B cell (primary cell): ENCODE results near the gene RUFY1.

Experiments used
- CTCF ChIP-seq: fragments of 200-600 bp; IDR thresholded peaks from one replicate; pipeline ENCODE4 v1.8.0; 2022; ENCODE audit warnings: antibody characterized with exemption, mild to moderate bottlenecking
- EZH2 ChIP-seq: IDR thresholded peaks from 2 replicates; pipeline ENCODE4 v1.6.1; 2012; ENCODE audit warnings: borderline replicate concordance, low read depth, mild to moderate bottlenecking, moderate library complexity, low read length; ENCODE audit not compliant: insufficient read depth, poor library complexity, severe bottlenecking

DNA sequence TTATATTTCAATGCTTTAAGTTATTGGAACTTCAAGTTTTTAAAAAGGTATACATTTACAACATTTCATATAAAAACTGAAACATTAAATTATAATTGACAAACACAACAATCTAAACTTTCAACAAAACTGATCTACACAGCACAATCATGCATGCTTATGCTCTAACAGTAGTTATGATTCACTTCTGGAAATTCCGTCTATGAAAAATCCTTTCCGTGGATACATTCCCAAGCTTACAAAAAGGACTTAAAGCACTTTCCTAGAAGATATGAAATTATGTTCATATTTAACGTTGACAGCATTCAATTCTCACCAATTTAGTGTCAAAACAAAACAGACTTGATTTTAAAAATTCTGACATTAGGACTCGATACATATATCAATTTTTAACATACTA lies 69.4 kb downstream of the RUFY1 start:
- TF ChIP-seq EZH2: no peak
- TF ChIP-seq CTCF: no peak
